Ishikawa (cell line): ENCODE measurements around the gene TMEM175.

Source experiments
- CEBPB ChIP-seq: IDR thresholded peaks from 2 replicates; pipeline ENCODE4 v1.6.1; 2012
- CREB1 ChIP-seq: IDR thresholded peaks from 2 replicates; pipeline ENCODE4 v1.6.1; 2012; ENCODE audit warnings: low read depth
- EGR1 ChIP-seq: IDR thresholded peaks from 2 replicates; pipeline ENCODE4 v1.6.1; 2012
- EP300 ChIP-seq: IDR thresholded peaks from 2 replicates; pipeline ENCODE4 v1.6.1; 2012; ENCODE audit warnings: borderline replicate concordance
- FOXM1 ChIP-seq: IDR thresholded peaks from 2 replicates; pipeline ENCODE4 v1.6.1; 2012; ENCODE audit warnings: low read depth, borderline replicate concordance
- NFIC ChIP-seq: IDR thresholded peaks from 2 replicates; pipeline ENCODE4 v1.6.1; 2012
- RAD21 ChIP-seq: IDR thresholded peaks from 2 replicates; pipeline ENCODE4 v1.6.1; 2012; ENCODE audit warnings: low read depth
- REST ChIP-seq: IDR thresholded peaks from 2 replicates; pipeline ENCODE4 v1.6.1; 2012; ENCODE audit warnings: low read depth, mild to moderate bottlenecking
- TAF1 ChIP-seq: IDR thresholded peaks from 2 replicates; pipeline ENCODE4 v1.6.1; 2012; ENCODE audit warnings: low read depth, mild to moderate bottlenecking
- TCF12 ChIP-seq: IDR thresholded peaks from 2 replicates; pipeline ENCODE4 v1.6.1; 2012; ENCODE audit warnings: low read depth
- TEAD4 ChIP-seq: IDR thresholded peaks from 2 replicates; pipeline ENCODE4 v1.6.1; 2012
- YY1 ChIP-seq: IDR thresholded peaks from 2 replicates; pipeline ENCODE4 v1.6.1; 2012; ENCODE audit warnings: low read depth
- ZBTB7A ChIP-seq: IDR thresholded peaks from 2 replicates; pipeline ENCODE4 v1.6.1; 2012; ENCODE audit warnings: low read depth
- TF ChIP-seq, protein P1 (sequence below): IDR thresholded peaks from 2 replicates; pipeline ENCODE4 v1.6.1; 2012
- TF ChIP-seq, protein P2 (sequence below): IDR thresholded peaks from 2 replicates; pipeline ENCODE4 v1.6.1; 2012

Gene TMEM175

DNA sequence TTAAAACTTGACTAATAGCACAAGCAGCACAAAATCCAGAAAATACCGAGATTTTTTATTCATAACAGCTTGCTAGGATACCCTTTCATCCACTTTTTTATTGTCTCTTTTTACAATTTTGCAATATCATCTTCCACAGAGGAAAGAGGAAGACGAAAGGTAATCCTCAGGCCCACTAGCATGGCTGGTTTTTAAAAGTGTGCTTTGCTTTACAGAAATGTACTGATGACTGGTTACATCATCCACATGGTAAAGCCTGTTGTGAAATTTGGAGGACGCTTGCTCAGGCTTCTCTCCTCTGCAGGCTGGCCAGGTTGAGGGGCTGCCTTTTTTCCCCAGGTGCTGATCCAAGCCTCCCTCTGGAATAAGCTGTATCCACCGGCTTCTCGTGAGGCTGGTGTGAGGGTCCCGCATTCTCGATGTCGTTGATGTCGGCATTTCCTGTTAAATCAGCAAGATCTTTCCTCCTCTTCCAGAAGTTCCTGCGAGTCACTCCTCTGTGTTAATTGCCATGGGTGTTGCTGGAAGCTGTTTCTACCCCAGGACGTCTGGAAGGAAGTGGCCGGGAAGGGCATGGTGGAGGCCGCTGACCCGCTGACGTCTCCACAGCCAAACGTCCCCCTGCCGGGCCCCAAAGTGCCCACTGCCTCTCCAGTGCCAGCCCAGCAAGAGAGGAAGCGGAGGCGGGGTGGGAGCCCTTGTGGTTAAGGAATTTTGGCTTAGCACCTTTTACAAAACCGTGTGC is 46.9 kb downstream of the TMEM175 start:
- TF ChIP-seq NFIC (no peak), TCF12 (no peak), CEBPB (no peak), REST (no peak), ZBTB7A (no peak), EP300 (no peak), CREB1 (no peak), TAF1 (no peak), YY1 (no peak), RAD21 (no peak), FOXM1 (no peak), EGR1 (no peak), TEAD4 (no peak)
- TF ChIP-seq, protein P1, sequence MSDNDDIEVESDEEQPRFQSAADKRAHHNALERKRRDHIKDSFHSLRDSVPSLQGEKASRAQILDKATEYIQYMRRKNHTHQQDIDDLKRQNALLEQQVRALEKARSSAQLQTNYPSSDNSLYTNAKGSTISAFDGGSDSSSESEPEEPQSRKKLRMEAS = no peak
- TF ChIP-seq, protein P2, sequence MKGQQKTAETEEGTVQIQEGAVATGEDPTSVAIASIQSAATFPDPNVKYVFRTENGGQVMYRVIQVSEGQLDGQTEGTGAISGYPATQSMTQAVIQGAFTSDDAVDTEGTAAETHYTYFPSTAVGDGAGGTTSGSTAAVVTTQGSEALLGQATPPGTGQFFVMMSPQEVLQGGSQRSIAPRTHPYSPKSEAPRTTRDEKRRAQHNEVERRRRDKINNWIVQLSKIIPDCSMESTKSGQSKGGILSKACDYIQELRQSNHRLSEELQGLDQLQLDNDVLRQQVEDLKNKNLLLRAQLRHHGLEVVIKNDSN = no peak

DNA sequence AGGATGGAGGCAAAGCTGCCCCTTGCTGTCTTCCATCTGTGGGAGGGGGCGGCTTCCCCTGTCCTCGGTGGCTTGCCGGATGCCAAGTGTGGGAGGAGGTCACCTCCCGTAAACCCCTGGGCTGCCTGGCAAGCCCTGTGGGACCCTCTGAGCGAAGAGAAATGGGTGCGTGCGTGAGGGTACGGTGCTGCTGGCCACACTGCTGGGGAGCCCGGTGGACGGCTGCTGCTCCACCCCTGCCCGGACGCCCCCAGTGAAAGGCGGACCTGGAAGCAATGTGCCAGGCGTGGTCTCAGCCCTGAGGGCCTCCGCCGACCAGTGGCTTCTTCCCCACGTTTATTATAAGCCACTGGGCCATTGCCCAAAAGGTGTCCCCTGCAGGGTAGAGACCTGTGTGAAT is 50.0 kb downstream of the TMEM175 start:
- no peak for TF ChIP-seq CREB1
- TF ChIP-seq FOXM1 = no peak
- TF ChIP-seq, protein P1 = no peak
- TF ChIP-seq REST = no peak
- TF ChIP-seq TAF1 = no peak

GRCh38 chr4:982814-983213 is 50.6 kb downstream of the TMEM175 start:
- TF ChIP-seq, protein P1 = no peak
- TF ChIP-seq EP300 (no peak), TCF12 (no peak), CREB1 (no peak), FOXM1 (no peak), TEAD4 (no peak), EGR1 (no peak), TAF1 (no peak)

DNA sequence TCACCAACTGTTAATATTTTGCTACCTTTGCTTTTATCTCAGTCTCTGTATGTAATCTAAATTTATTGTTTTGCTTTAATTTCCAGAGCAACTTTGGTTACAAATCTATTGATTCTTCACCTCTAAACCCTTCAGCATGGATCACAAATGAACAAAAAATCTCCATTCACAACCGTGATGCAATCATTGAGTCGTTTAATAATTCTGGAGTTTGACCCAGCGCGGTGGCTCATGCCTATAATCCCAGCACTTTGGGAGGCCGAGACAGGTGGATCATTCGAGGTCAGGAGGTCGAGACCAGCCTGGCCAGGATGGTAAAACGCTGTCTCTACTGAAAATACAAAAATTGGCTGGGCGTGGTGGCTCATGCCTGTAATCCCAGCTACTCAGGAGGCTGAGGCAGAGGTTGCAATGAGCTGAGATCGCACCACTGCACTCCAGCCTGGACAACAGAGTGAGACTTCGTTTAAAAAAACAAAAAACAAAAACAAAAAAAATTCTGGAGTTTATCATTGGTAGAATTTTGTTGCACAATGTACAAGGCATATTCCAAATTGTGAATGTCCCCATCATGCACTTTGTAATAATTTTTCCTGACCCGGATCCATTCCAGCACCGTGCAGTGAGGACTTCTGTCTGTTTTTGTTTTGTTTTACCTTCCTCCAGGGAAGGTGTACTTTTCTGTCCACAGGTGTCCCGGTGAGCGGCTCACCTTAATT is 52.2 kb downstream of the TMEM175 start:
- no peak for TF ChIP-seq EGR1
- TF ChIP-seq TEAD4 = no peak
- TF ChIP-seq, protein P2 = no peak
- TF ChIP-seq TCF12 = no peak
- no peak for TF ChIP-seq RAD21
- TF ChIP-seq, protein P1 = no peak
- no peak for TF ChIP-seq YY1
- TF ChIP-seq CEBPB = no peak
- no peak for TF ChIP-seq NFIC
- no peak for TF ChIP-seq REST
- TF ChIP-seq EP300 = no peak
- no peak for TF ChIP-seq TAF1
- TF ChIP-seq CREB1 = no peak
- no peak for TF ChIP-seq ZBTB7A
